Caco-2 (cell line): Measurements from ENCODE around the gene LTF. TPM values are rescaled to one million over a fixed set of nuclear protein-coding genes. Genes with fewer than 3 reads are reported as not detected.
A peak's percentile ranks its signal among the peaks of the same experiment; 100 is the strongest.

ENCODE experiments used
- BruUV-seq: library from RNA; stranded (reverse); fragments of 400-500 nt; replicated peaks from 2 replicates; lab custom pipeline; 2021; lab: Mats Ljungman, UMichigan
- CTCF ChIA-PET: fragments of 300-600 bp; sonication (Branson Sonifier 250); formaldehyde crosslinking; loops from one replicate; lab custom pipeline; 2022; ENCODE audit warnings: antibody characterized with exemption; lab: Charles Lee
- POLR2A ChIA-PET: fragments of 300-600 bp; sonication (Branson Sonifier 250); formaldehyde crosslinking; loops from one replicate; lab custom pipeline; 2022; ENCODE audit warnings: antibody characterized with exemption; lab: Charles Lee
- DNase-seq, 2 experiments: peaks; one replicate each; pipeline versions ENCODE4 v3.0.0 to v3.0.0-alpha.2; 2020 to 2022
- H3K27me3 ChIP-seq: replicated peaks from 2 replicates; pipeline ENCODE4 v1.6.0; 2011; ENCODE audit warnings: low read length; ENCODE audit not compliant: control insufficient read depth, insufficient read depth
- H3K36me3 ChIP-seq: 2 replicates; pipeline ENCODE4 v1.5.1; 2011; ENCODE audit warnings: low read length; ENCODE audit not compliant: control insufficient read depth, insufficient read depth
- H3K4me1 ChIP-seq: fragments of 250-450 bp; sonication (Bioruptor Pico); 2 replicates; pipeline ENCODE4 v1.5.1; 2020; ENCODE audit warnings: mild to moderate bottlenecking
- H3K4me3 ChIP-seq: 2 replicates; pipeline ENCODE4 v1.5.1; 2011; ENCODE audit warnings: low read depth, mild to moderate bottlenecking, control low read depth, low read length
- H3K9me3 ChIP-seq: fragments of 250-450 bp; sonication (Bioruptor Pico); 2 replicates; pipeline ENCODE4 v1.5.1; 2020; ENCODE audit warnings: mild to moderate bottlenecking, moderate library complexity
- H3K27ac Mint-ChIP-seq: one replicate; pipeline ENCODE4 v1.8.0; 2022; ENCODE audit warnings: mixed read lengths; ENCODE audit not compliant: unreplicated experiment
- H3K27me3 Mint-ChIP-seq: one replicate; pipeline ENCODE4 v1.8.0; 2022; ENCODE audit warnings: mixed read lengths; ENCODE audit not compliant: insufficient read depth, unreplicated experiment
- H3K36me3 Mint-ChIP-seq: one replicate; pipeline ENCODE4 v1.8.0; 2022; ENCODE audit warnings: mild to moderate bottlenecking, mixed read lengths; ENCODE audit not compliant: insufficient read depth, unreplicated experiment
- H3K4me1 Mint-ChIP-seq: one replicate; pipeline ENCODE4 v1.8.0; 2022; ENCODE audit warnings: low read depth, mixed read lengths; ENCODE audit not compliant: unreplicated experiment
- H3K4me3 Mint-ChIP-seq: one replicate; pipeline ENCODE4 v1.8.0; 2022; ENCODE audit warnings: mild to moderate bottlenecking, moderate library complexity, mixed read lengths; ENCODE audit not compliant: unreplicated experiment
- H3K9me3 Mint-ChIP-seq: one replicate; pipeline ENCODE4 v1.8.0; 2022; ENCODE audit warnings: mixed read lengths; ENCODE audit not compliant: unreplicated experiment
- intact Hi-C: fragments of 100-400 bp; cut with micrococcal nuclease; formaldehyde crosslinking; loops from one replicate; pipeline ENCODE4 v1.10.0; 2022; ENCODE audit not compliant: unreplicated experiment
- total RNA-seq: library from RNA; stranded (reverse); gene quantifications from 2 replicates; pipeline ENCODE4 v1.2.3, GENCODE V29; 2022
- TF ChIP-seq, protein P1 (sequence below), 2 experiments: fragments of 200-600 bp in 1 of 2; IDR thresholded peaks; 1 replicate in 1 of 2; 2 replicates in 1 of 2; pipeline versions ENCODE4 v1.5.1 to v1.8.0; 2011 to 2022; ENCODE audit warnings: antibody characterized with exemption in 1 of 2, control low read depth in 1 of 2, inconsistent platforms in 1 of 2, low read depth in 1 of 2, low read length in 1 of 2, mild to moderate bottlenecking in 1 of 2, moderate library complexity in 1 of 2; ENCODE audit not compliant: insufficient read depth in 1 of 2, severe bottlenecking in 1 of 2, unreplicated experiment in 1 of 2

Gene LTF
- total RNA-seq, 1 experiment from 2014 or later: not detected

DNA sequence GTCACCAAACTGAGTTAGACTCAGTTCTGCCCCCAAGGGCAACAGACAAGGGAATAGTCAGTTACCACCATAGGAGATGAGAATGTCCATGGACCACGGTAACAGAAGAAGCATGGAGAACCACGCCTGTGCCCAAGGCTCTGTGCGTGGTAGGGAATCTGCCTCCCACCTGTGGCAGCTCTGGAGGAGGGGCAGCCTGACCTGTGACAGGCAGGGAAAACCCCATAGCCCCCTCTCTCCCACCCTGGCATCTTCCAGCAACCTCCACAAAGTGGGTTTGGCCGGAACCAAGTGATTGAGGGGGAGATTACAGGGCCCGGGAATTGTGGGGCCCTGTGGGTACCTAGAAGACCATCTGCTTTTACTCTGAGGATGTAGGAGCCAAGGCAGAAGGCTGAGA lies 14.3 kb upstream of the LTF start:
- Histone ChIP-seq H3K4me3 (no peak overlapping the region), H3K9me3 (0 out of 2 replicates have a peak, but pooled peaks cover 5% of the 10 kb centered on the region), H3K36me3 (no peaks in the 10 kb centered on the region), H3K4me1 (no peaks in the 10 kb centered on the region), H3K27me3 (no peaks in the 10 kb centered on the region)
- CTCF ChIA-PET: no interaction called here
- TF ChIP-seq, protein P1, sequence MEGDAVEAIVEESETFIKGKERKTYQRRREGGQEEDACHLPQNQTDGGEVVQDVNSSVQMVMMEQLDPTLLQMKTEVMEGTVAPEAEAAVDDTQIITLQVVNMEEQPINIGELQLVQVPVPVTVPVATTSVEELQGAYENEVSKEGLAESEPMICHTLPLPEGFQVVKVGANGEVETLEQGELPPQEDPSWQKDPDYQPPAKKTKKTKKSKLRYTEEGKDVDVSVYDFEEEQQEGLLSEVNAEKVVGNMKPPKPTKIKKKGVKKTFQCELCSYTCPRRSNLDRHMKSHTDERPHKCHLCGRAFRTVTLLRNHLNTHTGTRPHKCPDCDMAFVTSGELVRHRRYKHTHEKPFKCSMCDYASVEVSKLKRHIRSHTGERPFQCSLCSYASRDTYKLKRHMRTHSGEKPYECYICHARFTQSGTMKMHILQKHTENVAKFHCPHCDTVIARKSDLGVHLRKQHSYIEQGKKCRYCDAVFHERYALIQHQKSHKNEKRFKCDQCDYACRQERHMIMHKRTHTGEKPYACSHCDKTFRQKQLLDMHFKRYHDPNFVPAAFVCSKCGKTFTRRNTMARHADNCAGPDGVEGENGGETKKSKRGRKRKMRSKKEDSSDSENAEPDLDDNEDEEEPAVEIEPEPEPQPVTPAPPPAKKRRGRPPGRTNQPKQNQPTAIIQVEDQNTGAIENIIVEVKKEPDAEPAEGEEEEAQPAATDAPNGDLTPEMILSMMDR (IDR thresholded peaks at IDR 0.05; ENCODE audit: insufficient read depth in 1 of 2, low read depth in 1 of 2, low read length in 1 of 2, severe bottlenecking in 1 of 2, unreplicated experiment in 1 of 2): no peak
- POLR2A ChIA-PET: no interaction called here
- Mint-ChIP-seq H3K27ac (peak overlapping the region; percentile 67), H3K27me3 (peaks cover 2% of the 10 kb centered on the region), H3K9me3 (peaks cover 19% of the 10 kb centered on the region), H3K4me1 (no peaks in the 10 kb centered on the region), H3K4me3 (no peak overlapping the region), H3K36me3 (no peaks in the 10 kb centered on the region)
- BruUV-seq: no TSS peak
- no peak for DNase-seq
- intact Hi-C loops: no loop called here

- TF ChIP-seq, protein P1 (IDR thresholded peaks at IDR 0.05; ENCODE audit: insufficient read depth in 1 of 2, low read depth in 1 of 2, low read length in 1 of 2, severe bottlenecking in 1 of 2, unreplicated experiment in 1 of 2): no peak
- Mint-ChIP-seq H3K27ac (no peak overlapping the region), H3K9me3 (peaks cover 21% of the 10 kb centered on the region), H3K27me3 (peaks cover 2% of the 10 kb centered on the region), H3K4me1 (no peaks in the 10 kb centered on the region), H3K4me3 (no peak overlapping the region), H3K36me3 (no peaks in the 10 kb centered on the region)
- Histone ChIP-seq H3K9me3 (0 out of 2 replicates have a peak, but pooled peaks cover 6% of the 10 kb centered on the region), H3K4me3 (no peak overlapping the region), H3K36me3 (no peaks in the 10 kb centered on the region), H3K27me3 (no peaks in the 10 kb centered on the region), H3K4me1 (no peaks in the 10 kb centered on the region)
- intact Hi-C loops: no loop called here
- ChIA-PET POLR2A (no interaction called here), CTCF (no interaction called here)
- BruUV-seq: no TSS peak
- no peak for DNase-seq
Measured at GRCh38 chr3:46478341-46478740, 13.6 kb upstream of the LTF start.

- no TSS peak for BruUV-seq
- peaks cover 2% of the 10 kb centered on the region for H3K27me3 Mint-ChIP-seq
- ChIA-PET CTCF (no interaction called here), POLR2A (no interaction called here)
- Histone ChIP-seq H3K27me3 (no peaks in the 10 kb centered on the region), H3K36me3 (no peaks in the 10 kb centered on the region), H3K4me3 (no peak overlapping the region), H3K4me1 (no peaks in the 10 kb centered on the region), H3K9me3 (0 out of 2 replicates have a peak, but pooled peaks cover 6% of the 10 kb centered on the region)
- peaks cover 21% of the 10 kb centered on the region for H3K9me3 Mint-ChIP-seq
- H3K27ac Mint-ChIP-seq: no peak overlapping the region
- intact Hi-C loops: no loop called here
- H3K4me3 Mint-ChIP-seq: no peak overlapping the region
- TF ChIP-seq, protein P1 (IDR thresholded peaks at IDR 0.05; ENCODE audit: insufficient read depth in 1 of 2, low read depth in 1 of 2, low read length in 1 of 2, severe bottlenecking in 1 of 2, unreplicated experiment in 1 of 2): no peak
- H3K36me3 Mint-ChIP-seq: no peaks in the 10 kb centered on the region
- no peaks in the 10 kb centered on the region for H3K4me1 Mint-ChIP-seq
- no peak for DNase-seq
Measured at GRCh38 chr3:46477756-46478155, 13.1 kb upstream of the LTF start.
